K562 (cell line): ENCODE data around the gene RSU1. TPM values are rescaled to one million over a fixed set of nuclear protein-coding genes. Genes with fewer than 3 reads are reported as not detected.

Source experiments
- ATAC-seq: fragments of 200-7000 bp; cut with Tn5 transposase; 3 replicates; pipeline ENCODE4 v1.9.1; 2020; ENCODE audit warnings: moderate library complexity
- BruUV-seq: library from RNA; stranded (reverse); fragments of 400-500 nt; replicated peaks from 2 replicates; lab custom pipeline; 2021; lab: Mats Ljungman, UMichigan
- CTCF ChIA-PET: fragments of 300-600 bp; formaldehyde crosslinking; extraction: SDS; loops from one replicate; lab custom pipeline; 2021; ENCODE audit warnings: low intra/inter-chr PET ratio; lab: Yijun Ruan, JAX
- POLR2A ChIA-PET: fragments of 300-600, 350-650 bp; sonication (Branson Sonifier 250); formaldehyde crosslinking; extraction: SDS; loops from one replicate; lab custom pipeline; 2021; ENCODE audit warnings: antibody characterized with exemption, inconsistent platforms; lab: Yijun Ruan, JAX
- DNase-seq, 4 experiments: peaks; one replicate each; pipeline versions ENCODE4 v3.0.0 to v3.0.0-alpha.2; 2011 to 2018; ENCODE audit warnings: low spot score in 3 of 4, mixed read lengths in 3 of 4; ENCODE audit errors: extremely low read depth in 1 of 4
- FAIRE-seq: peaks from 2 replicates; lab custom pipeline; 2011; peaks lifted over from hg19 to GRCh38; lab: Jason Lieb, UNC
- H2AFZ ChIP-seq: 2 replicates; pipeline ENCODE4 v1.6.0; 2011; ENCODE audit warnings: low read depth, low read length, control low read depth, inconsistent platforms
- H3K27ac ChIP-seq: fragments of 200-600 bp; 3 replicates; pipeline ENCODE4 v1.8.0; 2011; ENCODE audit warnings: low read depth, mild to moderate bottlenecking, control low read depth, inconsistent platforms, low read length, moderate library complexity, mixed read lengths; ENCODE audit errors: extremely low read depth
- H3K27me3 ChIP-seq, 2 experiments: fragments of 300-600 bp in 1 of 2; 2 replicates in 1 of 2; 3 replicates in 1 of 2; pipeline versions ENCODE4 v1.6.0 to v1.8.0; 2011; ENCODE audit warnings: inconsistent platforms in 2 of 2, low read length in 2 of 2, mild to moderate bottlenecking in 1 of 2, mixed read lengths in 1 of 2, moderate library complexity in 1 of 2; ENCODE audit not compliant: control insufficient read depth in 2 of 2, insufficient read depth in 2 of 2
- H3K36me3 ChIP-seq: fragments of 300-600 bp; 3 replicates; pipeline ENCODE4 v1.8.0; 2011; ENCODE audit warnings: mild to moderate bottlenecking, low read length, inconsistent platforms; ENCODE audit not compliant: control insufficient read depth, insufficient read depth
- H3K4me1 ChIP-seq, 2 experiments: fragments of 200-600 bp in 1 of 2; replicated peaks in 1 of 2; 2 replicates in 1 of 2; 3 replicates in 1 of 2; pipeline versions ENCODE4 v1.5.1 to v1.8.0; 2011; ENCODE audit warnings: inconsistent platforms in 2 of 2, low read length in 2 of 2, mild to moderate bottlenecking in 1 of 2, mixed read lengths in 1 of 2, moderate library complexity in 1 of 2; ENCODE audit not compliant: control insufficient read depth in 2 of 2, insufficient read depth in 2 of 2
- H3K4me2 ChIP-seq: 2 replicates; pipeline ENCODE4 v1.6.1; 2011; ENCODE audit warnings: low read length, control low read depth, inconsistent platforms, mixed read lengths; ENCODE audit not compliant: insufficient read depth
- H3K4me3 ChIP-seq: fragments of 200-600 bp; sonication (generic), shearing (Covaris generic); 2 replicates; pipeline ENCODE4 v1.5.1; 2016; ENCODE audit warnings: control low read depth, inconsistent platforms
- H3K79me2 ChIP-seq: fragments of 200-600 bp; 3 replicates; pipeline ENCODE4 v1.8.0; 2011; ENCODE audit warnings: low read length, inconsistent platforms; ENCODE audit not compliant: control insufficient read depth, insufficient read depth
- H3K9ac ChIP-seq, 2 experiments: 2 replicates each; pipeline versions ENCODE4 v1.6.0 to v1.6.1; 2011; ENCODE audit warnings: low read depth in 2 of 2, low read length in 2 of 2, control low read depth in 1 of 2, inconsistent platforms in 1 of 2, mild to moderate bottlenecking in 1 of 2, mixed read lengths in 1 of 2; ENCODE audit not compliant: insufficient read depth in 1 of 2
- H3K9me1 ChIP-seq: one replicate; pipeline ENCODE4 v1.6.0; 2011; ENCODE audit warnings: inconsistent platforms, mild to moderate bottlenecking, low read length, moderate library complexity; ENCODE audit not compliant: control insufficient read depth, insufficient read depth
- H3K9me3 ChIP-seq: replicated peaks from 2 replicates; pipeline ENCODE4 v1.5.1; 2011; ENCODE audit warnings: low read depth, low read length, inconsistent platforms; ENCODE audit not compliant: control insufficient read depth, insufficient read depth
- H4K20me1 ChIP-seq: replicated peaks from 2 replicates; pipeline ENCODE4 v1.6.1; 2011; ENCODE audit warnings: low read length, inconsistent platforms, mixed read lengths; ENCODE audit not compliant: control insufficient read depth, insufficient read depth
- EGR1 ChIP-seq: fragments of 450-650 bp; conservative IDR thresholded peaks from 2 replicates; pipeline ENCODE4 v1.6.1; 2017; ENCODE audit warnings: mild to moderate bottlenecking
- ERF ChIP-seq: fragments of 450-650 bp; formaldehyde crosslinking; IDR thresholded peaks from 2 replicates; pipeline ENCODE4 v1.4.0; 2020; ENCODE audit warnings: mild to moderate bottlenecking, mixed read lengths
- ESRRA ChIP-seq: fragments of 450-650 bp; IDR thresholded peaks from 2 replicates; pipeline ENCODE4 v1.6.1; 2014; ENCODE audit warnings: low read depth, mild to moderate bottlenecking, moderate library complexity, borderline replicate concordance
- FOSL1 ChIP-seq: fragments of 200-800 bp; sonication (Bioruptor generic); conservative IDR thresholded peaks from 2 replicates; pipeline ENCODE4 v1.6.1; 2016; ENCODE audit warnings: missing genetic modification characterization, missing compliant biosample characterization
- KAT2B ChIP-seq: IDR thresholded peaks from one replicate; pipeline ENCODE4 v1.6.1; 2012; ENCODE audit warnings: low read depth, mild to moderate bottlenecking, control low read depth, inconsistent platforms, low read length, moderate library complexity
- MBD2 ChIP-seq: sonication (generic); IDR thresholded peaks from 2 replicates; pipeline ENCODE4 v1.6.1; 2016; ENCODE audit warnings: low read depth, borderline replicate concordance
- MCM7 ChIP-seq, 2 experiments: fragments of 450-650 bp; IDR thresholded peaks; 2 replicates each; pipeline ENCODE4 v1.6.1; 2016 to 2018
- TFAP4 ChIP-seq: sonication (generic); formaldehyde crosslinking; IDR thresholded peaks from 2 replicates; pipeline ENCODE4 v1.8.0; 2022; ENCODE audit warnings: missing genetic modification reagents, mild to moderate bottlenecking, moderate library complexity, borderline replicate concordance
- ZBTB33 ChIP-seq: sonication (generic); formaldehyde crosslinking; IDR thresholded peaks from 2 replicates; pipeline ENCODE4 v1.8.1; 2023; ENCODE audit warnings: mild to moderate bottlenecking, missing genetic modification reagents
- ZNF41 ChIP-seq: fragments of 250-450 bp; sonication (Bioruptor Pico); conservative IDR thresholded peaks from 2 replicates; pipeline ENCODE4 v1.4.0; 2020; ENCODE audit warnings: mild to moderate bottlenecking
- WGBS: fragments of 100-300 bp; shearing (Covaris generic); methylation state at CpG from one replicate; pipeline ENCODE4 v1.1.6; 2016; ENCODE audit warnings: low coverage, mixed read lengths; ENCODE audit not compliant: insufficient coverage; ENCODE audit errors: missing lambda C conversion rate; 5-methylcytosine and 5-hydroxymethylcytosine counted together
- in situ Hi-C: fragments of 300-500 bp; cut with MboI; formaldehyde crosslinking; loops from 4 replicates; pipeline ENCODE4 v1.15.0; 2018; ENCODE audit warnings: inconsistent platforms, mixed read lengths
- intact Hi-C: fragments of 100-400 bp; cut with micrococcal nuclease; formaldehyde crosslinking; loops from 2 replicates; pipeline ENCODE4 v1.14.2; 2022
- polyA plus RNA-seq, 8 experiments: library from polyadenylated mRNA; depleted of rRNA in 4 of 8; stranded (reverse) in 5 of 8; unstranded in 3 of 8; fragments of >200 nt; fragmentation: Nextera tagmentation in 2 of 8; fragmentation: Illumina TruSeq in 1 of 8; extraction: Ambion mirVana in 2 of 8; extraction: Trizol in 1 of 8; gene quantifications; 2 replicates each; pipeline versions ENCODE4 v1.2.1 to v1.2.3, GENCODE V29; 2011 to 2014; ENCODE audit warnings: inconsistent platforms in 1 of 8, missing spikeins in 1 of 8
- total RNA-seq, 7 experiments: library from RNA; depleted of rRNA in 6 of 7; stranded (reverse); fragments of >200 nt in 6 of 7; fragmentation: Illumina TruSeq in 2 of 7; extraction: Trizol in 2 of 7; gene quantifications; 2 replicates each; pipeline versions ENCODE4 v1.2.1 to v1.2.3, GENCODE V29; 2011 to 2021; ENCODE audit warnings: low replicate concordance in 1 of 7
- TF ChIP-seq, protein P1 (sequence below), 2 experiments: fragments of 450-650 bp in 1 of 2; sonication (generic) in 1 of 2; formaldehyde crosslinking in 1 of 2; IDR thresholded peaks in 1 of 2; conservative IDR thresholded peaks in 1 of 2; 2 replicates each; pipeline versions ENCODE4 v1.6.1 to v1.8.1; 2016 to 2023; ENCODE audit warnings: mild to moderate bottlenecking in 2 of 2, moderate library complexity in 2 of 2, inconsistent platforms in 1 of 2, missing genetic modification reagents in 1 of 2

RSU1 gene
- total and polyA plus RNA-seq, 9 of the 15 experiments (the other 6 are each of a cell fraction or from before 2014, with no cell fraction given), result 18.8 to 67.3 (median 31.5) TPM

GRCh38 chr10:16828701-16829175 is 11.5 kb upstream of the RSU1 start:
- DNase-seq (peak in 1 of 4 experiments; percentile 12), ATAC-seq (no peak; the same call in 2 of the 3 replicates), FAIRE-seq (no peak)
- BruUV-seq, result no TSS peak
- POLR2A ChIA-PET, result interaction anchor here (0.6 to 0.7 kb wide), 2 partner anchors 79 to 815 kb away, joined by 3 read pairs; partner anchors contain the start of gene STAM
- intact Hi-C loops, result loop anchor here (5.0 kb wide), 1 partner anchor 429 kb away; no protein-coding TSS in a partner anchor
- Histone ChIP-seq H4K20me1 (no peaks in the 10 kb centered on the region), H3K27ac (no peak overlapping the region), H3K9me1 (no peaks in the 10 kb centered on the region), H3K36me3 (no peaks in the 10 kb centered on the region), H3K4me1 (no peaks in the 10 kb centered on the region; a peak in 1 of 5 replicates), H3K79me2 (no peaks in the 10 kb centered on the region), H3K4me3 (no peak overlapping the region), H3K4me2 (no peak overlapping the region), H3K9ac (no peak overlapping the region), H3K27me3 (no peaks in the 10 kb centered on the region; a peak in 1 of 5 replicates), H2AFZ (peak overlapping the region; percentile 42; the same call in 1 of the 2 replicates), H3K9me3 (no peaks in the 10 kb centered on the region)
- 52% methylated on average over 8 of the region's 9 CpGs for WGBS
- 0 out of 2 replicates have a peak, but pooled peaks have one; percentile 22 for TF ChIP-seq FOSL1
- TF ChIP-seq KAT2B, result no peak
- no peak for TF ChIP-seq MBD2
- TF ChIP-seq ZNF41, result no peak
- no peak for TF ChIP-seq ZBTB33 (CRISPR knock-in tag)
- peak; percentile 36 for TF ChIP-seq EGR1
- no peak for TF ChIP-seq ESRRA
- TF ChIP-seq ERF (CRISPR knock-in tag), result no peak
- TF ChIP-seq, protein P1, sequence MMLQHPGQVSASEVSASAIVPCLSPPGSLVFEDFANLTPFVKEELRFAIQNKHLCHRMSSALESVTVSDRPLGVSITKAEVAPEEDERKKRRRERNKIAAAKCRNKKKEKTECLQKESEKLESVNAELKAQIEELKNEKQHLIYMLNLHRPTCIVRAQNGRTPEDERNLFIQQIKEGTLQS (IDR thresholded peaks at IDR 0.05), result no peak
- TF ChIP-seq, protein P1 (CRISPR knock-in tag; conservative IDR thresholded peaks at IDR 0.05), result no peak
- TF ChIP-seq TFAP4 (CRISPR knock-in tag), result no peak
- no peak for TF ChIP-seq MCM7 (IDR thresholded peaks at IDR 0.05)
- CTCF ChIA-PET, result interaction anchor here (0.6 to 2.9 kb wide), 3 partner anchors 430 to 777 kb away, joined by 3 to 16 read pairs (median 4); no protein-coding TSS in a partner anchor
- in situ Hi-C loops, result loop anchor here (25.0 kb wide), 4 partner anchors 659 to 1409 kb away; no protein-coding TSS in a partner anchor
